GM18498 (cell line): Measurements from ENCODE around the gene NAALAD2.
"Not testable (repeated sequence)": the region's sequence is repeated elsewhere in the genome, so short reads cannot be mapped to it uniquely, and the experiment has no call there.

ENCODE experiments used
- ATAC-seq: cut with Tn5 transposase; IDR thresholded peaks from one replicate; pipeline ENCODE4 v1.9.1; 2021; ENCODE audit warnings: mild to moderate bottlenecking, moderate library complexity; ENCODE audit not compliant: unreplicated experiment

The NAALAD2 gene

GRCh38 chr11:90134478-90135003 is at the start of gene NAALAD2:
TSS of gene NAALAD2 (plus strand) at chr11:90134663. CDS start at chr11:90134759, 96 bp downstream.
- ATAC-seq = peak; percentile 71

DNA sequence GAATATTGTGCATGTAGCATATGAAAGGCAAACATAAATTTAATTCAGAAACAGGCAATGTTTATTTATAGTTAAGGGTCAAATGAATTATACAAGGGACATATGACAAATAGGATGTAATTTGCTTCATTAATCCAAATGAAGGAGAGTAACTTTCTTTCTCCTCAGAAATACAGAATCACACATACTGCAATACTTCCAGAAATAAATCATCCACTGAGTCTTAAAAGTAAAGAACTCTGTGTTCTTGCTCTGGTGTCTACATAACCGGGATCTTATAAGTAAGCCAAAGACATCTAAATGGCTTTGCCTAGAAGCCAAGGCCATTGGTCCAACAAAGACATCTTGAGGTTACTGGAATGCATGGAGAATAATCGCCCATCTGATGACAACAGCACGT is 48.8 kb upstream of the NAALAD2 start, which contains the start of gene UBTFL1:
Gene UBTFL1, plus strand, starts transcription at position 301 of the 400 bp plus-strand sequence. Its CDS starts 0 bp downstream, at position 301.
- ATAC-seq = not testable (repeated sequence)

DNA sequence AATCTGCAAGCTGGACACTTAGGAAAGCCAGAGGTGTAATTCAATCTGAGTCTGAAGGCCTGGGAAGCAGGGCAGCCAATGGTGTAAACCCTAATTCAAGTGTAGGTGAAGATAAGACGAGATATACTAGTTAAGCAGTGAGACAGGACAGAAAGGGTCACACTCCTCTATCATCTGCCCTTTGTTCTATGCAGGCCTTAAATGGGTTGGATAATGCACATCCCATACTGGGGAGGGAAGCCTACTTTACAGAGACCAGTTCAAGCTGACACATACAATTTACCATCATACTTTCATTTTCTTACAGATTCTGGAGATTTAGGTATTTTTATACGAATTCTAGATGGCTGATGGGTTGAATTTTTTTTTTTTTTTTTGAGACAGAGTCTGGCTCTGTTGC is 45.7 kb upstream of the NAALAD2 start:
- ATAC-seq = not testable (repeated sequence)

DNA sequence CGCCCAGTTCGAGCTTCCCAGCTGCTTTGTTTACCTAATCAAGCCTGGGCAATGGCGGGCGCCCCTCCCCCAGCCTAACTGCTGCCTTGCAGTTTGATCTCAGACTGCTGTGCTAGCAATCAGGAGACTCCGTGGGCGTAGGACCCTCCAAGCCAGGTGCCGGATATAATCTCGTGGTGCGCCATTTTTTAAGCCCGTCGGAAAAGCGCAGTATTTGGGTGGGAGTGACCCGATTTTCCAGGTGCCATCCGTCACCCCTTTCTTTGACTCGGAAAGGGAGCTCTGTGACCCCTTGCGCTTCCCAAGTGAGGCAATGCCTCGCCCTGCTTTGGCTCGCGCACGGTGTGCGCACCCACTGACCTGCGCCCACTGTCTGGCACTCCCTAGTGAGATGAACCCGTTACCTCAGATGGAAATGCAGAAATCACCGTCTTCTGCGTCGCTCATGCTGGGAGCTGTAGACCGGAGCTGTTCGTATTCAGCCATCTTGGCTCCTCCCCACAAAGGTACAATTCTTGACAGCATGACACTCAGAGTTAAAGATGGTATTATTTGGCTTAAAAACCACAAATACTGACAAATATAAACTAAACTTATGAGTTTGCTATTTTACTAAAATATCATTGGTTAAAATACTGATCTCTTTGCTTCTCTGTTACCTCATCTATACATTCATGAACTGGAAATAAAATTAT is 39.1 kb upstream of the NAALAD2 start:
- ATAC-seq = not testable (repeated sequence)

GRCh38 chr11:90098261-90098660 is 36.2 kb upstream of the NAALAD2 start:
- not testable (repeated sequence) for ATAC-seq

DNA sequence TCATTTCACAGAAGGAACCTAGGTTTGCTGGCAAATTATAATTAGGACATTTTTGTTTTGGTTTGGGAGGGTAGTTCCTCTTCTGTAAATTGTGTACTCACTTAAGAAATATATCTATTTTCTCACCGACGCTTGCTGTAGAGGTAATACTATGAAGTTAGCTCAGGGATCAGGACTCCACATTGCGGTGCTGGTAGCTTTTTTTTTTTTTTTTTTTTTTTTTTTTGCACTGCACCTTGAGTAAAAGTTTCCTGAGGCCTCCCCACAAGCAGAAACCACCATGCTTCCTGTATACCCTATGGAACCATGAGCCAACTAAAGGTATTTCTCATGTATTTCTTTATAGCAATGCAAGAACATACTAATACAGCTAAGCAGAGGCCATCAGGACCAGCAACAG is 34.0 kb upstream of the NAALAD2 start:
- no peak for ATAC-seq

GRCh38 chr11:90113541-90113940 is 20.9 kb upstream of the NAALAD2 start:
- no peak for ATAC-seq

GRCh38 chr11:90120191-90120590 is 14.3 kb upstream of the NAALAD2 start:
- no peak for ATAC-seq

GRCh38 chr11:90124371-90124770 is 10.1 kb upstream of the NAALAD2 start:
- no peak for ATAC-seq

DNA sequence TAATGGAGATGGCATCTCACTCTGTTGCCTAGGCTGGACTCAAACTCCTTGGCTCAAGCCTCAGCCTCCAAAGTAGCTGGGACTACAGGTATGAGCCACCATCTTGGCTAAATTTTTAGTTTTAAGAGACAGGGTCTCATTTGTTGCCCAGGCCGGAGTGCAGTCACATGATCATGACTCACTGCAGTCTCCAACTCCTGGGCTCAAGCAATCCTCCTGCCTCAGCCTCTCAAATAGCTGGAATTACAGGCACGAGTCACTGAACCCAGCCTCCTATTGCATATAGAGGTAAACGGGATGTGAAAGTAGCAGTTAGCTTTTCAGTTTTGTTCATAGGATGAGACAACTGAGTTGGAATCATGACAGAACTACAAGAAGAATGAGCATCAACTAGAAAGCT is 9.5 kb upstream of the NAALAD2 start:
- ATAC-seq = no peak

GRCh38 chr11:90133560-90134477 is 644 bp upstream of the NAALAD2 start:
- ATAC-seq = no peak

GRCh38 chr11:90135016-90135415 is 553 bp downstream of the NAALAD2 start:
- no peak for ATAC-seq

DNA sequence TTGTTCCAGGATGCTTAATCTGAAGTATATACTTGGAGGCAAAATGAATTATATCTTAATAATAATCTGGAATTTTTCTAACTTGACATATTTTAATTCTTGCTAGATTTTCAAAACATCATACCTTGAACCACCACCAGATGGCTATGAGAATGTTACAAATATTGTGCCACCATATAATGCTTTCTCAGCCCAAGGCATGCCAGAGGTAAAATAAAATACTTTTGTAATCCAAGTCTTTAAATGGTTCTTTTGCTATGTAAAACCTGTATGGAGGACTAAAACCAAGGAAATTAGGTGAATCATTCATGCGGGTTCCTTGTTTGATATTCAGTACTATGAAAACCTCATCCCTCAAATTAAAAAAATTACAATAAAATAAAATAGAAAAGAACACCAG is 14.4 kb downstream of the NAALAD2 start:
- no peak for ATAC-seq

DNA sequence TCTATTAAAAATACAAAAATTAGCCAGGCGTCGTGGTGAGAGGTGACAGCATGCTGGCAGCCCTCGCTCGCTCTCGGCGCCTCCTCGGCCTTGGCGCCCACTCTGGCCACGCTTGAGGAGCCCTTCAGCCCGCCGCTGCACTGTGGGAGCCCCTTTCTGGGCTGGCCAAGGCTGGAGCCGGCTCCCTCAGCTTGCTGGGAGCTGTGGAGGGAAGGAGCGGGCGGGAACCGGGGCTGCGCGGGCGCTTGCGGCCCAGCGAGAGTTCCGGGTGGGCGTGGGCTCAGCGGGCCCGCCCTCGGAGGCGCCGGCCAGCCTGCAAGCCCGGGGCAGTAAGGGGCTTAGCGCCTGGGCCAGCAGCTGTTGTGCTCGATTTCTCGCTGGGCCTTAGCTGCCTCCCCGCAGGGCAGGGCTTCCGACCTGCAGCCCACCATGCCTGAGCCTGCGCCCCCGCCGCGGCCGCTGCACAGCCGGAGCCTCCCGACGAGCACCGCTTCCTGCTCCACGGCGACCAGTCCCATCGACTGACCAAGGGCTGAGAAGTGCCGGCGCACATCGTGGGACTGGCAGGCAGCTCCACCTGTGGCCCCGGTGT is 32.6 kb downstream of the NAALAD2 start:
- ATAC-seq = not testable (repeated sequence)

GRCh38 chr11:90167704-90168103 is 33.2 kb downstream of the NAALAD2 start:
- ATAC-seq = not testable (repeated sequence)

GRCh38 chr11:90168571-90168970 is 34.1 kb downstream of the NAALAD2 start:
- no peak for ATAC-seq

GRCh38 chr11:90171359-90171758 is 36.9 kb downstream of the NAALAD2 start:
- no peak for ATAC-seq

DNA sequence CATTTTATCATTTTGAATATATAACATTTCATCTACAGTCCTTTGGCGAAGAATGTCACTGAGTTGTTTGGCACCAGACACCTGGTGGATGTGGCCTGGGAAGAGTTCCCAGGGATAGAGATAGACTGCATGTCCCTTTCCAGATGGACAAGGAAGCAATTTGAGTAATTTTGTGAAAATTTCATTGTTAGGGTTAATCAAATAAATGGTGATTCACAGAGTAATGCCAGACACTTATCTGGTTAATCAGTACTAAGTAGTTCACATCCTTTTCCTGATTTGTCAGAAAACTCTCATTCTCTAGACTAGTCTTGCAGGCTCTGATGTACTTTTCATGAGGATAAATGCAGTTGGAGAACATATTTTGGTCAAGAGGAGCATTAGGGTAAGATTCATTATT is 41.6 kb downstream of the NAALAD2 start:
- ATAC-seq = no peak

GRCh38 chr11:90178751-90179150 is 44.3 kb downstream of the NAALAD2 start:
- no peak for ATAC-seq

- no peak for ATAC-seq
Observed at GRCh38 chr11:90179923-90180322, 45.5 kb downstream of the NAALAD2 start.

DNA sequence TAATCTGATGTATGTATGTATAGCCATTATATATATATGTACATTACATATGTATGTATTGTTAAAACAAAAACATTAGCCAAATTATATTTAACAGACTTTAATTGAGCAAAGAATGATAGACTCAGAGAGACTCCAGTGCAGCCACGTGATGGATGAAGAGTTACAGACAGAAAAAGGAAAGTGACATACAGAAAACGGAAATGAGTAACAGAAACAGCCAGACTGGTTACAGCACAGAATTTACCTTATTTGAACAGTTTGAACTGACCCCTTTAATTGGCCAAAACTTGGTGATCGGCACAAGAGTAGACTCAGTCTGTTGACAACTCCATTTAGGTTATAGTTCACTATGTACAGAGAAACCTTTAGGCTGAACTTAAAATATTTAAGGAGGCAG is 53.4 kb downstream of the NAALAD2 start:
- ATAC-seq = no peak
